DMS 273 (cell line): ENCODE results near the gene ANKS6.

ENCODE experiments used
- DNase-seq: peaks from one replicate; lab custom pipeline; 2025; ENCODE audit not compliant: unreplicated experiment; lab: John Stamatoyannopoulos, UW

The ANKS6 gene

DNA sequence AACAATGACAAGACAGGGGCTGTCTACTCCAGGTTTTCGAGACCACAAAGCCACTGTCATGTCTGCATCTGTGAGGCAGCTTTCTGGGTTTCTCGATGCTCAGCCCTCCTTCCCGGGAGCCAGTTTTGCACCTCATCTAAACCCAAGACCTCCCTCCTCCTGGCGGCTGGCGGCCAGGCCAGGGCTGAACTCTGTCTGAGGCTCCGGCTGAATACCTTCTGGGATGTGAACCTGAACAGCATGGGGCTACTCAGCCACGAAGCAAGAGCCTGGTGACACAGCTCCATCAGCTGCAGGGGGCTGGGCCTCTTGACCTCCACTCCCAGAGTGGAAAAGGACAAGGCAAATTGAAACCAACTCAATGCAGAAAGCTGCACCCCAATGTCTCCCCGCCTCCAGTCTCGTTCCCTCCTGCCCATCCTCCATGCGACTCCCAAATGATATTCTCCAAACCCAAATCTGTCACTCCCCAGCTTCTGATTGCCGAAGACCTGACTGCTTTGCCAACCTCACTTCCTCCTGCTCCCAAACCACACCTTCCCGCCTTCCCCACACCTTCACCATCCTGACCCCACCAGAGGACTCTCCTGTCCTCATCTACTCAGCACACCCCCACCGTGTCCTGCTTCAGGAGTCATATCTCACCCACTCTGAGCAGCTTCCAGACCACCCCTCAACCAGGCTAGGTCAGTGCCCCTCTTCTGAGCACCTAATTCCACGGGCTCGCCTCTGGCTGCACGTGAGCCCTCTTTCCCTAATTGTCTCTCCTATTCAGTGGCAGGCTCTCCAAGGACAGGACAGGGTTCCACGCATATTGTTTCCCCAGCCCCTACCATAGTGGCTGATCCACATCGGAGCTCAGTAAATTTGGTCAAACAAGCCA is 4.5 kb downstream of the ANKS6 start:
- DNase-seq = peak; percentile 40

DNA sequence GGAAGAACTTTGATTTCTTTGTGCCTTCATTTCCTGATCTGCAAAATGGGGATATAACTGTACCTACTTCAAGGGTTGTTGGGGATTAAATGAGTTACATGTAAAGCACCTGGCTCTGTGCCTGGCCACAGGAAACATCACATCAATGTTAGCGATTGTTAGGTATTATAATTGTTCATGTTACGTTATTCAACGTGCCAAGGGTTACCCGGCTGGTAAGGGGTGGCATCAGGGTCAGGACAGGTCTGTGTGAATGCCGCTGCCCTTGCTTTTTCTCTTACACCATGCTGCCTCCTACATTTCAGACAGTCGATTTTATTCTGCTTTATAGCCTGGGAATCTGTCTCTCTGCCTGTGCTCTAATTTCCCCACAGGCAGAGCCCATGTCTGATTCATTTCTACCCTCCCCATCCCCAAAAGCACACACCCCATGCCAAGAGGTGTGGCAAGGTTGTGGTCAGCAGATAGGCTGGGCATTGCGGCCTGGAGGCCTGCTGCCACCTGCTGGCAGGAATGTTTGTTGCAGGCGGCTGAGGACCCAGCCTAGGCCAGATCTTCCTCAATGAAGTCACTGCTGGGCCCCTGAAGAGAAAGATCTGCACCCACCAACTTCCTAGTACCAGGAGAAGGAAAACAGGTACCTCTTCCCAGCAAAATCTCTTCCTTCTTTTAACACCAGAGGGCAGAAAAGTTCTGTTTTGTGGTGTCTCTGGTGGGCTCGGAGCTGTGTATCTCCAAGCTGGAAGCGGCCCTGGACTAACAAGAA is 5.3 kb downstream of the ANKS6 start:
- peak; percentile 71 for DNase-seq

DNA sequence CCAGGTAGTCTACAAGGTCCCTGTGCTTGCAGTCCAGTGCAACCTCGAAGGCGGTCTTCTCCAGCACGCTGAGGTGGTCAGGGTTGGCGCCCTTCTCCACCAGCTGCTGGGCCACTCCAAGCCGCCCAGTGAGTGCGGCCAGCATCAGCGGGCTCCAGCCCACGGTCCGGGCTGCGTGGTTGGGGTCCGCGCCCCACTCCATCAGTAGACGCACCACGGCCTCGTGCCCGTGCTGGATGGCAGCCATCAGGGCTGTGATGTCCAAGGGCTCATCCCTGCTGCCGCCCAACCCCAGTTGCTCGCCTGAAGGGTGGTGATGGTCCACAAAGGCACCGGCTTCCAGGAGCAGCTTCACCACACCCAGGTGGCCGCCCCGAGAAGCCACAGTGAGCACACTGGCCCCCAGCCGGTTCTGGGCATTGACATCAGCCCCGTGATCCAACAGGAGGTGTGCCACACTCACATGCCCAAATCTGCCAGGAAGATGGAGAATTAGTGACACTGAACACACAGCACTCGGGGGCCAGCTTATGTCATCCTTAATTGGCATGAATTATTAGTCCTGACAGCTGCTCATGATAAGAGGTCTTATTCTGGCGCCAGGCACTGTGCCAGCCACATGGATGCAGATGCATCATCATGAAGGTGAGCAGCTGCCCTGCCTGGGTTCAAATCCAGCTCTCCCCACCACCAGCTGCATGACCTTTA is 6.1 kb downstream of the ANKS6 start:
- peak; percentile 91 for DNase-seq

DNA sequence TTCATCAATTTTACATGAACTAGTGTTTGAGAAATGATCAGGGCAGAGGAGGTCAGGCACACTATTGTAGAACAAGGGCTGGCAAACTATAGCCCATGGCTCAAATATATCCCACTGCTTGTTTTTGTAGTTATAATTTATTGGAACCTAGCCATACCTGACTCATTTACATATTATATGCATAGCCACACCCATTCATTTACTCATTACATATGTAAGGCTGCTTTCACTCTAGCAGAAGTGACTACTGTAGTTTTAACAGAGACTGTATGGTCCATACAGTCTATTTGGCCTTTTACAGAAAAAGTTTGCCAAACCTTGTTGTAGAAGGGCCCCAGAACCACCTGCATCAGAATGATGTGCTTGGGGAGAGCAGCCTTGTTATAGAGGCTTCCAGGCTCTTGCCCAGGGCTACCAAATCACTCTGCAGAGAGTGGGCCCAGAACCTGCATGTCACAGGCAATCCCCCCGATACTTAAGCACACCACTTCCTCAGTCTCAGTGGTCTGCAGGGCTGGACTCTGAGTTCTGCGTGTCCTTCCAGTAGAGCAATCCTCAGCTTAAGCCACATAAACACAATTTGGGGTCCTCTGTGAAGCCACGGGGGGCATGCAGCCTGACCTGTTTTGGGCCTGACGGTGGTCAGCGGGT is 6.7 kb downstream of the ANKS6 start:
- DNase-seq = peak; percentile 28

DNA sequence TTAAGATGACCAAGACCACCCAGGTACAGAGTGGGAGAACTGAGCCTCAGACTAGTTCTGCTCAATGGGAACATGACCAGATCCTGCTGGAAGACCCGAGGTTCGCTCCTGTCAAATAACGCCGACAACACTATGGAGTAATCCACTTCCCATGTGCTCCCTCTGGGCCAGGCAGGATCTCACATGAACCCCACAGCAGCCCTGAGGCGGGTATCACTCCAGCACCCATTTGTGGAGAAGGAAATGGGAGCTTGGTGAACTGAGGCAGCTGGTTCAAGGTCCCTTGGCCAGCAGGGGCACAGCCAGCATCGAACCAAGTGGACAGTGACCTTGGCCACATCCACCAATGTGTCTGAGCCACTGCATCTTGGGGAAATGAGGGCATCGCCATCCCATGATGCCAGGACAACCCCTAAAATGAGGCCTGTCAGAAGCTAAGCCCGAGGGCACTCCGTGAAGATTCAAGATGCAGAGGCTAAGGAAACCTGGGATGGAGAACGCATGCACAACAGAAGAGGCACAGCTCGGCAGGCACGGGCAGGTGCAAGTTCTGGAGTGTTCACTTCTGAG is 8.5 kb downstream of the ANKS6 start:
- no peak for DNase-seq

DNA sequence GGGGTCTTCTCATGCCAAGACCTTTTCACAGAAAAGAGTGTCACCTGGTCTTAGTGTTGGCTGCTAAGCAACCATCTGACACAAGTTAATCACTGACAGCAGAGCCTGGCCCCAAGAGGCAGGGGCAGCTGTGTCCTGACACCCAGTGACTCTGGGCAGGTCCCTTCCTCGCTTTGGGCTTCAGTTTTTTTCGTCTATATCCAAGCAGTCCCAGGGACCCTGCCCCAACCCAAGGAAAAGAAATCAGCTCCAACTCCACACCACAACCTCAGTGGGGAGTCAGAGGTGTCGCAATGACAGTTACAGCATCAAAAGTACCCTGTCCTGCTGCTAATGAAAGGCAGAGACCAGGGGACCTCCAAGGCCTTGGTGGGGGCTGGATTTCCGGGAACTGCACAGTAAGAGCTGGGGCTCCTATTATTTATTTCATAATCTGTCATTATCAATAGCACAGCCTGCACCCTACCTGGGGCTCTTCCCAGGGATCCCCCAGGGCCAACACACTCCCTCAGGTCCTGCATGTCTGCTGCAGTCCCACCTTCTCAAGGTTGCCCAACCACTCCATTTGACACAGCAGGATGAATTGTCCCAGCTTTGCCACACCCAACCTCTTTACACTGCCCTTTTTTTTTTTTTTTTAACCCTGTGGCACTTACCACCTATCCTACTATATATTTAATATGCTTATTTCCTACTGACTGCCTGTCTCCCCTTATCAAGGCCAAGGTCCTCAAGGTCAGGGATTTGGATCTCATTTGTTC is 9.4 kb downstream of the ANKS6 start:
- no peak for DNase-seq

DNA sequence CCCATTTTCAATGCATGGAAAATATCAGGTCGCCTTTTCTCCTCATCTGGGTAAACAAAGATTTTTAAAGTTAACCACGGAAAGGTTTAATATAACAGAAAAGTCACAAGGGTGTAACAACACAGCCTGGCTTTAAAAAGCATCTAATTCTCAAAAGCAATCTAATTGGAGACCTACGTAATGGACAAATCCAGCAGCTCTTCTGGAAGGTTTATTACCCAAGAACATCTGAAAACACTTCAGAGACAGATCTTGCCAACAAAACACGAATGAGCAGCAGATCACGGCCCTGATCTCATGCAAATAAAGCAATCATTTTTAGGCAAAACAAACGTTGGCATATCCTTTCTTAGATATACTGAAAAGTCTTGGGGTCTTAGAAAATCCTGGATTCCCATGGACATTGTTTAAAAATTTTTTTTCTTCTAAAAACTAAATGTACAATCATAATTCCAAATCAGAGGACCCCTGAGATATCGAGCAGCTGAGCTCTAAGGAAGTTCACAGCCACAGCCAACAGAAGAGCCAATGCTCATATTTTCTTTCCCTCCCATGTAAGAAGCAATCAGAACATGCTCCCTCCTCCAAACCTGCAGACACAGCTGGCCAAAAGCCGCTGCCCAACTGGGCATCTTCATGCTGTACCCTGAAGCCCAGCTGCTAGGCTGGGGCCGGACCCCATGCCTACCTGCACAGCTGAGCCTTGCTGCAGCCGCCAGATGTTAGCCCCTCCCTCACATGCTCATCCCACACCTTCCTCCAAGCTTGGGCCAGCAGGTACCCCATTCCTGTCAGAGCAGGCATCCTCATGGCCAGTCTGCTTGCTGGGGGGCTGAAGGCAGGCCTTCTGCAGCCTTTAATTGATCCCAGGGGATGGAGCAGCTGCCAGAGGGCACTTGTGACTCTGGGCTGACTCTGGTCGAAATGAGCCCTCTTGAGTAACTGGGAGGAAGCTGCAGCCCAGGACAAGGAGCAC is 11.2 kb downstream of the ANKS6 start:
- peak; percentile 23 for DNase-seq

DNA sequence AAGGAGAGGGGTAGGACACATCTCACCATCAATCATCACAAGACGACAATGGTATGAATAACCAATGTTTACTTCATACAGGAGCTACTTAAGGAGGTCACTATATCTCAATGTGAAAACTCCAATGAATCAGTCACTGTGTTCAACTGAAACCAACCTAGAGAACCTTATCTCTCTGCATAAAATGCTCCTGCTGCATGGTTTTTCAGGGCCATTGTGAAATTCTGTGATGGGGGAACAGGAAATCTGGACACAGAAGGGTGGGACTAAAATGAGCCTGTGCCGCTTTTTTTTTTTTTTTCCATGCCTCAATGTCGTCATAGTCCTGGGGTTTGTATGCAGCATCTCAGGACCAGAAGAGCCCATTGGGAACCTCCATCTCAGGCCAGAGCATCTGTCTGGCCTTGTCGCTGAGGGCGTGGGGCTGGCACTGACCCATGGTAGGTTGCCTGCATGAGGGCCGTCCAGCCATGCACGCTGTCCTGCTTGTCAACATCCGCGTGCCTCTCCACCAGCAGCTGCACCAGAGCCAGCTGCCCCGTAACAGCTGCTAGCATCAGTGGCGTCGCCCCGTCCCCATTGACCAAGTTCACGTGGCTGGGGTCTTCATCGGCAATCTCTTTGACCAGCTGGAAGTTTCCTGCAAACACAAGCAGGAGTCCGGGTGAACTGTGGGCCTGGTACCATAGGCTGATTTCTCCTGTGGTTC is 12.7 kb downstream of the ANKS6 start:
- no peak for DNase-seq

DNA sequence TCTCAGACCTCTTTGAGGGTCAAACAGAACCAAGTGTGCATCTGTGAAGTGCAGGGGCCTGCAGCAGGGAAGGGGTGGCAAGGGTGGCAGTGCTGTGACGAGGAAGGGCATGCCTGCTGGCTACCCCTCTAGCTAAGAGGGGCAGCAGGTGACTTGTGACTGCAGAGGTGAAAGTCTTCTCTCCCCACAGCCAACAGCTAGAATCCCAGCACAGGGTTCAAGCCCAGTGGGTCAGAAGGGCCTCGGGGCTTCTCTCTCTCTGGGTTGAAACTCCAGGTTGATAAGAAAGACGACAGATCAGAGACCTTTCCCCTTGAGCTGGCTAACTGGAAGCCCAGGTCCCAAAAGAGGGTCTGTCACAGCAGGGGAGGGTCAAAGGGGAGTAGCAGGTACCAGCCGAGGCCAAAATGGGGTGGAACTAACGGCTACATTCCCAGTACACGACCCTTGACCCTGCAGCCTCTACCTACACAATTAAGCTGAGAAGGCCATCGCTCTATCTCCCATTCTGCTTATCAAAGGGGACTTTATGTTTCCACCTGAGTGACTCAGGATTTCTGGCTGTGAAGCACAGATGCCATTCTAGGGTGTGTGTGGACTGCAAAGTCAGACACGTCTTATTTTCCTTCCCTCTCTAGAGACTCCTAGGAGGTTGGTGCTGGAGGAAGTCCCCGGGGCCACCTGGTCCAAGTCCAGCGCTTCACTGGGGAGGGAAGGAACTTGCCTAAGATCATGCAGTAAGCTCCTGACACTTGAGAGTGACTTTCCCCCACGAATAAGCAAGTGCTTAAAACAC is 14.6 kb downstream of the ANKS6 start:
- no peak for DNase-seq

DNA sequence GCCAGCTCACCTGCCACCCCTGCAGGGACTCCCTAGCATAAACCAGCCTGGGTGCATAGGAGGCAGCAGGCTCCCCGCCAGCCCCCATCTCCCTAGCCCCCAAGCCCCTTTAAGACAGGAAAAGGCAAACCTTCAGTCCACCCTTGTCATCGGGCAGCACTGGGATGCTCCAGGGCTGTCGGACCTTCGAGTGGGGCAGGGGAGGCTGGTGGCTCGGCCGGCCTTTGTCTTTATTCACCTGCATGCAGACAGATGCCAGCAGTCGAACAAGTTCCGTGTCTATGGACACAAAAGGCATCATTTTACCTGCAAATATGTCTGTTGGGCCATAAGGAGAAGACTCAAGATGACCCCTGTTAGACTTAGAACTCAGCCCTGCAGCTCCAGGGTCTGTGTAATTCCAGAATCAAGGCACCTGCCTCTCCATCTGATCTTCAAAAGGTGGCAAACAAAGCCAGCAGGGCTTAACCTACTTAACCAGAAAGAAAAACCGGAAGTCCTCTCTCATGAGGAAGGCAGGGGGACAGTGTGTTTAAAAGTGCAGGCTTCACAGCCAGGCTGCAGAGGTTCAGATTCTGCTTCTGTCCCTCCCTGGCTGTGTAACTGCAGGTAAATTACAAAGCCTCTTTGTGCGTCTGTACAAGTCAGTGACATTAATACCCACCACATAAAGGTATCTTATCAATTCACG is 16.2 kb downstream of the ANKS6 start:
- DNase-seq = no peak

DNA sequence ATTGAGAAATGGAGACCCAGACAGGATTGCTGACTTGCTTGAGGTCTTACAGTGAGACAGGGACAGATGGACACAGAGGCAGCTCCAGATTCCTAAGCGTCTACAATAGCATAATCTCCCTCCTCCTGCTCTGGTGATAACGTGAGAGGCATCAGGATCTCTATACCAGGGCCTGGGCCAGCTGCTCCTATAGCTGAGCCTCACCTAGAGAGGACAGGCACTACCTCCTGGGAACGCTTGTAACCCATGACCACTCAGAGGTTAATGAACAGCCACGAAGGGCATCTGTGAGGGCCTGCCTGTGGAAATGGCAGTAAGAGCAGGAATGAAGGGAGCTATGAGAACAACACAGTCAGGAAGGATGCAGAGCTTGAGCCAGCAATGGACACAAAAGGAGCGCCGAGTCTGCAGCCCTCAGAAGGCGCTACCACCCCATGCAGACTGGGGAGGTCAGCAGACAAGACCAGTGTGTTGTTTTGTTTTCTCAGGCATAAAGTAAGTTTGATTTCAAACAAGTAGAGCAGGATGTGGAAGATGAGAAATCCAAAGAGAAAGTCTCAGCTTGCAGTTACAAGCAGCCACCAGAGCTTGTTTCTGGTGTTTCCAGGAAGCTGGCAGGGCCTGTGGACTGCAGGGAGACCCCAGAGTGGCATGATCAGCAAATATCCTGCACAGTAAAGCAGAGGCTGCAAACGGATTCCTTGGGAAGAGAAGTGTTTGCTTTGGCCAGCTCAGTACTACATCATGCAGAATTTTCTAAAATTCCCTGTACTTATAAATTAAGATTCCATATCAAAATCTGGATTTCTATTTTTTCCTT is 17.4 kb downstream of the ANKS6 start:
- peak; percentile 16 for DNase-seq

DNA sequence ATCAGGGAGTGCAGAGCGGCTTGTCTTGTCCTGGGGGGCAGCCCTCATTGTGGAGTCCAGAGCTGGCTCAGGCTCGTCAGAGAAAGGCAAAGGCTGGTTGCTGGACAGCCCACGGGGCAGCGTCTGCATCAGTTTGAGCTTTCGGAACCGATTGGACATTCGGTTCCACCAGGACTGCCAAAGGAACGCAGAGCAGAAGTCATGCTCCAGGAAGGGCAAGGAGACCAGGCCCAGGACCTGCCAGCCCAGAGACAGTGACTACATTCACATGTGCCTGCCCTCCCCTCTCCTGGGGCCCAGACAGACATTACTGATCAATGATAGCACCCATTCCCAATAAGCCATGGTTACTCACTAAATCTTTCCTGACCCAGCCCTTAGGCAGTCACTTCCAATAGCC is 18.1 kb downstream of the ANKS6 start:
- DNase-seq = no peak

DNA sequence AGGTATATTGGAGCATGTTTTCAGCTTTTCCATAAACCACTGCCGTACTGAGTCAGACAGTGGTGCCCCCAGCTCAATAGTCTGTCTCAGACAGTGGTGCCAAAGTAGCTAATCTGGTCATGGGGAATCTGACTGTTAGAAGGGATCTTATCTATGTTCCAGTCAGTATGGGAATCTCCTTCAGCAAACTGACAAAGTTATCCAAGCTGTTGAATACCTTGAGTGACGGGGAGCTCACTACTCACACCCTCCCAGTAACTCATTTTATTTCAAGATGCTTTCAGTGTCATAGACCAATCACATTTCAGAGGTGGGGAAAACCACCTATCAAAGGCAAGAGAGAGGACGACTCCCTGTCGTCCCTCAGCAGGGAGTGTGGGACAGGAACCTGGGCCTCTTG is 18.7 kb downstream of the ANKS6 start:
- no peak for DNase-seq

DNA sequence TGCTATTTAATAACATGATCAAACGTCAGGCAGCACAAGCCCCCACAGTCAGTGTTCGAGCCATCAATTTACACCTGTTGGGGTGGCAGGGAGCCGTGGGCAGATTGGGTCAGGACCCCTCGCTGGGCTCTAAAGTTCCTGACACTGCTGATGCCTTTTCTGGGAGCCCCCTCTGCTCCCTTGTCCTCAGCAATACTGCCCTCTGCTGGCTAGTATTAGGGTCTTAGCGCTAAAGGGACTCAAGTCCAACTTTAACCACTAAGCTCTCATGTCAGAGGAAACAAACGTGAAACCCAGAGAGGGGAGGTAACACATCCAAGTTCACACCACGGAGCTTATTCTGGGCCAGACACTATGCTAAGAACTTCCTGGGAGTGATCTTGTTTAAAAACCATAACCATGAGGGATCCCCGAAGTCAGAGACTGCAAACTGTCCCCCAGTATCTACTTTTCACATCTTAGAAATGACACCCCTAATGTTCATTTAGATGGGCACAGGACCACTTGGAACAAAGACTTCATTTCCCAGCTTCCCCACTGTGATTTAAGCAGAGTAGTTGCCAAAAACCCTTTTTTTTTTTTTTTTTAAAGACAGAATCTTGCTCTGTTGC is 20.4 kb downstream of the ANKS6 start:
- peak; percentile 89 for DNase-seq

DNA sequence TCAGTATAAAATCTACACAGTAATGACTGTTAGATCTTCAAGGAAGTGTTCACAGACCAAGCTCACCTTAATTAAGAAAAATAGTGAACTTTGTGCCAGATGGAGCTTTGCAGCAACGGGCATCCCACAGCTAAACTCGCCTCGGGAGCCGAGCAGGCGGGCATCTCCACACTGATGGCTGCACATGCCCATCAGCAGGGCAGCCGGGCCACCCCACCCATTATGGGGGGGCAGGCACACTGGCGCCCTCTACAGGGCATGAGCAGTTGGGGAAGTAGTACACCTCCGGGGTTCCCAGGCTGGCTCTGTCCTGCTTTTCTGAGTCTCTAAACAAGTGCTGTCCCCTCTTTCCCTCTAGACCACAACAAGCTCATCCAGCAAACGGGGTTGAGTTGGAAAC is 21.6 kb downstream of the ANKS6 start:
- DNase-seq = peak; percentile 34

DNA sequence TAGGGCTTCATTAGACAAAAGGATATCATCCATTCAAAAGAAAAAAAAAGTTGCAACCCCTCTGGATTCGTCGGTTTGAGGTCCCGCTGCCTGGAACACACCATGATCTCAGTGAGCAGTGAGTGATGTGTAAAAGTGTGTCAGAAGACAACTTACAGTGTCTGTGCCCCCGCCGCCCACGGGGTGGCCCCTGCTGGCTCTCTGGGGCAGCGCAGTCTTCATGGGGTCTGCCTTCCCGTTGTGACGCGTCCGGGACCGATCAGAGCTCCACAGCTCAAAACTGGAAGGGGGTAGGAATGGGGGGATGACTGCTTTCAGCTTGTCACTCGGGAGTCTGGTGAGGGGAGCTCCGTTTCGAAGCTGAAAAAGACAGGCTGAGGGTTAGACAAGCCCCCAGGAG is 22.6 kb downstream of the ANKS6 start:
- DNase-seq = no peak
